Esophagus muscularis mucosa (tissue), 4 donors: ENCODE measurements around the gene FAM76A. TPM values are rescaled to one million over a fixed set of nuclear protein-coding genes. Genes with fewer than 3 reads are reported as not detected.

Experiments used
- DNase-seq: peaks from one replicate; pipeline ENCODE4 v3.0.0-alpha.2; 2017; ENCODE audit errors: extremely low spot score
- H3K27ac ChIP-seq, 4 donors: fragments of 200-600 bp; sonication (generic); replicated peaks in 1 of 4; 1 replicate in 3 of 4; 2 replicates in 1 of 4; pipeline ENCODE4 v1.5.1; 2016 to 2019; ENCODE audit warnings: mild to moderate bottlenecking in 1 of 4
- H3K27me3 ChIP-seq, 4 donors: fragments of 200-600 bp; sonication (generic); one replicate each; pipeline versions ENCODE4 v1.5.1 to v1.6.0; 2016 to 2019
- H3K36me3 ChIP-seq, 4 donors: fragments of 200-600 bp; sonication (generic); one replicate each; pipeline ENCODE4 v1.5.1; 2016 to 2019
- H3K4me1 ChIP-seq, 4 donors: fragments of 200-600 bp; sonication (generic); one replicate each; pipeline ENCODE4 v1.5.1; 2016 to 2019
- H3K4me3 ChIP-seq, 4 donors: fragments of 200-600 bp; sonication (generic); 1 replicate in 2 of 4; 2 replicates in 2 of 4; pipeline ENCODE4 v1.5.1; 2016 to 2019; ENCODE audit warnings: mild to moderate bottlenecking in 4 of 4, moderate library complexity in 1 of 4
- H3K9me3 ChIP-seq, 4 donors: fragments of 200-600 bp; sonication (generic); 1 replicate in 3 of 4; 2 replicates in 1 of 4; pipeline ENCODE4 v1.5.1; 2016 to 2019
- EP300 ChIP-seq: sonication (generic); formaldehyde crosslinking; IDR thresholded peaks from one replicate; pipeline ENCODE4 v1.6.1; 2017; ENCODE audit warnings: antibody characterized with exemption
- POLR2A ChIP-seq: fragments of 450-650 bp; IDR thresholded peaks from one replicate; pipeline ENCODE4 v1.6.1; 2017; ENCODE audit warnings: antibody characterized with exemption, moderate library complexity, mild to moderate bottlenecking, low read depth
- POLR2AphosphoS5 ChIP-seq, 2 donors: sonication (generic); formaldehyde crosslinking; IDR thresholded peaks; one replicate each; pipeline ENCODE4 v1.6.1; 2017; ENCODE audit warnings: antibody characterized with exemption in 2 of 2
- WGBS: methylation state at CpG from one replicate; pipeline ENCODE4 v1.1.5; 2018; 5-methylcytosine and 5-hydroxymethylcytosine counted together
- intact Hi-C: fragments of 100-400 bp; cut with DNase I; formaldehyde crosslinking; loops from one replicate; pipeline ENCODE4 v1.15.1; 2023
- total RNA-seq, 4 donors: library from RNA; depleted of rRNA; stranded (reverse); fragments of >200 nt; gene quantifications; one replicate each; pipeline versions ENCODE4 v1.1.0 to v1.2.1, GENCODE V29; 2016
- TF ChIP-seq, protein P1 (sequence below), 3 experiments: fragments of 200-600 bp in 2 of 3; fragments of 450-650 bp in 1 of 3; sonication (generic) in 2 of 3; IDR thresholded peaks; one replicate each; pipeline ENCODE4 v1.5.1; 2017 to 2019; ENCODE audit warnings: antibody characterized with exemption in 3 of 3, mild to moderate bottlenecking in 2 of 3, moderate library complexity in 1 of 3

Gene FAM76A
- total RNA-seq, 4 donors from 2014 or later: 15.6 to 17.4 (median 16.6) TPM

DNA sequence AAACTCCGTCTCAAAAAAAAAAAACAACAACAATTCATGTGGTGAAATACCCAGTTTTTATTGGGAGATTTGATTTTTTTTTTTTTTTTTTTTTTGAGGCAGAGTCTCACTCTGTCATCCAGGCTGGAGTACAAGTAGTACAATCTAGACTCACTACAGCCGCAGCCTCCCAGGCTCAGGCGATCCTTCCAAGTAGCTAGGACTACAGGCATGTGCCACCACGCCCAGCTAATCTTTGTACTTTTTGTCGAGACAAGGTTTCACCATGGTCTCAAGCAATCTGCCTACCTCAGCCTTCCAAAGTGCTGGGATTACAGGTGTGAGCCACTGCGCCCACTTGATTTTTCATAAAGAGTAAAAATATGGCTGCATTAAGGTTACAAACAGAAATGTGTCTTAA is 15.4 kb downstream of the FAM76A start:
- Histone ChIP-seq H3K4me3 (no peak overlapping the region), H3K27ac (no peak overlapping the region), H3K36me3 (peaks cover 30 to 95% (median 81%) of the 10 kb centered on the region in 4 donors), H3K27me3 (no peaks in the 10 kb centered on the region), H3K9me3 (no peaks in the 10 kb centered on the region), H3K4me1 (no peaks in the 10 kb centered on the region)
- intact Hi-C loops: no loop called here
- 97% methylated on average over 6 of the region's 6 CpGs for WGBS
- no peak for DNase-seq
- TF ChIP-seq POLR2AphosphoS5 (IDR thresholded peaks at IDR 0.05) (no peak), EP300 (no peak)

DNA sequence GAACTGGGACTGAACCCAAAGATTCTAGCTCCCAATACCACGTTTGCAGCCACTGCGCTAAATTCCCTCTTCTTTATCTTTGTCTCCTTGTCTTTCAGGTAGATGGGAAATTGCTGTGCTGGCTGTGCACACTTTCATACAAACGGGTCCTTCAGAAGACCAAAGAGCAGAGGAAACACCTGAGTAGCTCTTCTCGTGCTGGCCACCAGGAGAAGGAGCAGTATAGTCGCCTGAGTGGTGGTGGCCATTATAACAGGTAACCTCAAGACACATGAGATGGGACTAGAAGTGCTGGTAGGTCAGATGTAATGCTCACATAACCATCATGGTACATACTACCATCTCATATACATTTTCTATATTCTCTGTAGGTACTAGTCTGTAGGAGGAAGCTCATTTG is 18.8 kb downstream of the FAM76A start:
- intact Hi-C loops: no loop called here
- WGBS: 93% methylated on average over 5 of the region's 5 CpGs
- no peak for TF ChIP-seq POLR2AphosphoS5 (IDR thresholded peaks at IDR 0.05)
- no peak for TF ChIP-seq POLR2A
- TF ChIP-seq, protein P1, sequence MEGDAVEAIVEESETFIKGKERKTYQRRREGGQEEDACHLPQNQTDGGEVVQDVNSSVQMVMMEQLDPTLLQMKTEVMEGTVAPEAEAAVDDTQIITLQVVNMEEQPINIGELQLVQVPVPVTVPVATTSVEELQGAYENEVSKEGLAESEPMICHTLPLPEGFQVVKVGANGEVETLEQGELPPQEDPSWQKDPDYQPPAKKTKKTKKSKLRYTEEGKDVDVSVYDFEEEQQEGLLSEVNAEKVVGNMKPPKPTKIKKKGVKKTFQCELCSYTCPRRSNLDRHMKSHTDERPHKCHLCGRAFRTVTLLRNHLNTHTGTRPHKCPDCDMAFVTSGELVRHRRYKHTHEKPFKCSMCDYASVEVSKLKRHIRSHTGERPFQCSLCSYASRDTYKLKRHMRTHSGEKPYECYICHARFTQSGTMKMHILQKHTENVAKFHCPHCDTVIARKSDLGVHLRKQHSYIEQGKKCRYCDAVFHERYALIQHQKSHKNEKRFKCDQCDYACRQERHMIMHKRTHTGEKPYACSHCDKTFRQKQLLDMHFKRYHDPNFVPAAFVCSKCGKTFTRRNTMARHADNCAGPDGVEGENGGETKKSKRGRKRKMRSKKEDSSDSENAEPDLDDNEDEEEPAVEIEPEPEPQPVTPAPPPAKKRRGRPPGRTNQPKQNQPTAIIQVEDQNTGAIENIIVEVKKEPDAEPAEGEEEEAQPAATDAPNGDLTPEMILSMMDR (IDR thresholded peaks at IDR 0.05): no peak
- no peak for TF ChIP-seq EP300
- no peak for DNase-seq
- H3K36me3 ChIP-seq: peaks cover 37 to 95% (median 76%) of the 10 kb centered on the region in 4 donors
- H3K27me3 ChIP-seq: no peaks in the 10 kb centered on the region
- H3K27ac ChIP-seq: no peak overlapping the region
- no peak overlapping the region for H3K4me3 ChIP-seq
- H3K9me3 ChIP-seq: no peaks in the 10 kb centered on the region
- no peaks in the 10 kb centered on the region for H3K4me1 ChIP-seq

DNA sequence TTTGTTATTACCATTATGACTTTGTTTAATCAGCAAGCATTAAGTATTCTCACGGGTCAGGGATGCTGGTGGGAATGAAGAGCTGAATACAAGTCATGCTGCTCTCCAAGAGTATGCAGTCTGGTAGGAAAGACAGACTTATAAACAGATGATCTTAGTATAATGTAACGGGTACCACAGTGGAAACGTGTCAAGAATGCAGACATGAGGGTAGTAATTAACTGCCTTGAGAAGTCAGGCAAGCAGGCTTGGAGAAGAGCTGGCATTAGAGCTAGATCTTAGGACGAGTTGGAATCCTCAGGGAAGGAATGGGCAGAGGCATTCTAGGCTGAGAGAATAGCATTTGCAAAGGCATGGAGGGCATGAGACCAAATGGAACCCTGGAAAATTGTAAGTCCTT is 19.7 kb downstream of the FAM76A start:
- H3K36me3 ChIP-seq: peaks cover 43 to 95% (median 76%) of the 10 kb centered on the region in 4 donors
- intact Hi-C loops: no loop called here

DNA sequence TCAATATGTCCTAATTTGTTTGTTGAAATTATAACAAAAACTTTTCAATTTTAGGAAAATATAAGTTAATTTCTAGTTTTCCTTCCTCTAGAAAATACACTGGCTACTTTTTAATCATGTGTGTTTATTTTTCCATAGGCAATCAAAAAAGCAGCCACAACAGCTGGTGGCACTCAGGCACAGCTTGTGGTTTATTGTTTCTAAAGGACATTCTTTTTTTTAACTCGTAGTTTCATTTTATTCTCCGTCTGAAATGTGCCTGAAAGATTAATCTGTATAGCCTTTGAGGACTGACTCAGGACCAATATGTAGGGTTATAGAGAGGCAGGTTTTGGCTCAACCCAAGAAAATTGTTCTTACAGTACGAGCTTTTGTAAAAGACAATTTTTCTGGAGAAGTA is 26.6 kb downstream of the FAM76A start:
- Histone ChIP-seq H3K9me3 (no peaks in the 10 kb centered on the region), H3K4me3 (no peak overlapping the region), H3K27me3 (no peaks in the 10 kb centered on the region), H3K4me1 (peaks cover 0 to 12% (median 9%) of the 10 kb centered on the region in 4 donors), H3K36me3 (peaks cover 16 to 87% (median 65%) of the 10 kb centered on the region in 4 donors), H3K27ac (no peak overlapping the region)
- DNase-seq: no peak
- intact Hi-C loops: no loop called here
- TF ChIP-seq, protein P1 (IDR thresholded peaks at IDR 0.05): no peak
- no peak for TF ChIP-seq POLR2AphosphoS5 (IDR thresholded peaks at IDR 0.05)
- no peak for TF ChIP-seq POLR2A
- TF ChIP-seq EP300: no peak
- whole genome bisulfite sequencing: 58% methylated on average over 3 of the region's 3 CpGs

More for the DNA sequence above, 19.7 kb downstream of the FAM76A start:
- WGBS: 81% methylated on average over 4 of the region's 4 CpGs
- Histone ChIP-seq H3K27me3 (no peaks in the 10 kb centered on the region), H3K4me3 (no peak overlapping the region), H3K4me1 (no peaks in the 10 kb centered on the region), H3K9me3 (no peaks in the 10 kb centered on the region), H3K27ac (no peak overlapping the region)
- DNase-seq: no peak
- TF ChIP-seq EP300 (no peak), POLR2A (no peak), POLR2AphosphoS5 (IDR thresholded peaks at IDR 0.05) (no peak)
- TF ChIP-seq, protein P1 (IDR thresholded peaks at IDR 0.05): no peak

DNA sequence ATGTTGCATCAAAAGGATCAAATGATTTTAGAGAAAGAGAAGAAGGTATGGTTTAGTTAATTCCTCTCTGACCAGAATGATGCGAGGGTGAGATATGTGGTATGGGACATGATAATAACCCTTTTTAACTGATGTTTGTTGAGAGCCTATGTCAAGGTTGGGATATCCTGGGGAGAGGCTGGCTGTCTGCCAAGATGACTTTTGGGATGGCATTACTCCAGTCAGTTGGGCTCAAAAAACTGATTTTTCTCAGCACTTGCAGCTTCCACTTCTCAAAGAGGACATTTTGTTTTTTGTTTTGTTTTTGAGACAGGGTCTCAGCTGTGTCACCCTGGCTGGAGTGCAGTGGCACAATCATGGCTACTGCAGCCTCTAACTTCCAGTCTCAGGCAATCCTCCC is 29.5 kb downstream of the FAM76A start:
- Histone ChIP-seq H3K36me3 (peaks cover 12 to 87% (median 69%) of the 10 kb centered on the region in 4 donors), H3K9me3 (no peaks in the 10 kb centered on the region), H3K27ac (peak overlapping the region in 1 of 4 donors; percentile 10), H3K4me3 (no peak overlapping the region), H3K27me3 (no peaks in the 10 kb centered on the region), H3K4me1 (peaks cover 0 to 12% (median 9%) of the 10 kb centered on the region in 4 donors)
- WGBS: 86% methylated on average over 1 of the region's 1 CpG
- TF ChIP-seq POLR2AphosphoS5 (IDR thresholded peaks at IDR 0.05) (no peak), POLR2A (no peak), EP300 (no peak)
- TF ChIP-seq, protein P1 (IDR thresholded peaks at IDR 0.05): no peak
- DNase-seq: no peak
- intact Hi-C loops: no loop called here
